ENCODE measurements around the gene MRPL42. TPM values are rescaled to one million over a fixed set of nuclear protein-coding genes. Genes with fewer than 3 reads are reported as not detected.

The MRPL42 gene
- total and polyA plus RNA-seq, 2 of the 4 experiments (the other 2 are of a cell fraction) = 64.2 to 90.7 TPM

GRCh38 chr12:93483151-93483807 lies 16.0 kb downstream of the MRPL42 start:
- dilution Hi-C loops (cut with HindIII; ENCODE audit: low sequenced_read_pairs, unreplicated experiment) = no loop called here
- no peak for TF ChIP-seq CHD1 (IDR thresholded peaks at IDR 0.05; ENCODE audit: low read depth, low read length)
- Histone ChIP-seq H3K27ac (ENCODE audit: insufficient read depth, low read length) (no peak overlapping the region), H3K23ac (ENCODE audit: low read depth, low read length) (no peak overlapping the region), H4K8ac (ENCODE audit: low read depth in 2 of 2, low read length in 2 of 2) (no peak overlapping the region), H3K4me3 (ENCODE audit: insufficient read depth, low read depth, low read length) (no peak overlapping the region), H2AK9ac (replicated peaks; ENCODE audit: low read depth, low read length, poor library complexity) (no peak overlapping the region), H4K20me1 (ENCODE audit: insufficient read depth, low read length) (peaks cover 11% of the 10 kb centered on the region; the same call in 1 of the 2 replicates), H3K9me3 (ENCODE audit: control insufficient read depth, insufficient read depth, low read length) (no peaks in the 10 kb centered on the region), H2AFZ (replicated peaks; ENCODE audit: low read length, poor library complexity) (no peak overlapping the region), H3K18ac (ENCODE audit: low read depth, low read length) (no peak overlapping the region), H3K4me2 (ENCODE audit: low read depth, low read length) (no peak overlapping the region), H3K36me3 (ENCODE audit: control insufficient read depth, insufficient read depth, low read length) (peaks cover 40% of the 10 kb centered on the region), H3K27me3 (ENCODE audit: control insufficient read depth, insufficient read depth, low read length) (no peaks in the 10 kb centered on the region), H3K14ac (replicated peaks; ENCODE audit: low read depth, low read length) (no peak overlapping the region), H2AK5ac (ENCODE audit: low read depth, low read length) (0 out of 2 replicates have a peak overlapping the region, but pooled peaks have one; percentile 30), H2BK5ac (ENCODE audit: low read depth, low read length, poor library complexity, severe bottlenecking) (no peak overlapping the region), H2BK15ac (ENCODE audit: low read depth, low read length) (no peak overlapping the region), H3K4ac (ENCODE audit: low read depth, low read length) (no peak overlapping the region), H3K4me1 (ENCODE audit: control insufficient read depth, insufficient read depth, low read length) (peaks cover 10% of the 10 kb centered on the region), H3K9me1 (ENCODE audit: insufficient read depth, low read length) (peaks cover 8% of the 10 kb centered on the region; the same call in 1 of the 2 replicates), H3K9ac (ENCODE audit: low read depth, low read length) (no peak overlapping the region), H4K91ac (ENCODE audit: insufficient read depth, low read depth, low read length) (no peak overlapping the region), H4K5ac (ENCODE audit: low read depth, low read length) (no peak overlapping the region), H3K56ac (ENCODE audit: extremely low read depth, insufficient read depth, low read length) (no peak overlapping the region), H2BK120ac (ENCODE audit: low read depth, low read length) (no peak overlapping the region), H3K79me1 (ENCODE audit: low read depth in 1 of 2, low read length in 2 of 2) (peaks cover 13 to 45% of the 10 kb centered on the region in 2 experiments), H2BK20ac (ENCODE audit: low read depth, low read length) (no peak overlapping the region)
- peak; percentile 19 for DNase-seq
- POLR2A ChIA-PET (ENCODE audit: unreplicated experiment) = no interaction called here
- 0 out of 2 replicates have a peak, but pooled peaks have one; percentile 46 for ATAC-seq (ENCODE audit: low read depth)
- intact Hi-C loops (cut with micrococcal nuclease) = loop anchor here (5.0 kb wide), 1 partner anchor 744 kb away; no protein-coding TSS in a partner anchor
- no CpG with 5 or more reads among the region's 4 CpGs for WGBS, 2 experiments (ENCODE audit: extremely low coverage in 2 of 2, insufficient read length in 1 of 2)
- CTCF ChIA-PET = interaction anchor here (1.8 to 1.9 kb wide), 2 partner anchors 19 to 618 kb away, joined by 4 to 11 read pairs; no protein-coding TSS in a partner anchor
- BruUV-seq (replicated peaks) = no TSS peak
- in situ Hi-C loops (cut with MboI; ENCODE audit: low sequenced_read_pairs) = no loop called here
